Ovary (tissue), 3 donors: ENCODE data around the gene DNAJC12.

Source experiments
- CTCF ChIP-seq, 3 donors: fragments of 450-650 bp in 2 of 3; fragments of 200-600 bp in 1 of 3; IDR thresholded peaks; one replicate each; pipeline versions ENCODE4 v1.5.1 to v1.8.0; 2016 to 2022; ENCODE audit warnings: antibody characterized with exemption in 3 of 3, mild to moderate bottlenecking in 1 of 3
- EP300 ChIP-seq: sonication (generic); formaldehyde crosslinking; IDR thresholded peaks from one replicate; pipeline ENCODE4 v1.6.1; 2017; ENCODE audit warnings: antibody characterized with exemption
- POLR2A ChIP-seq: fragments of 450-650 bp; IDR thresholded peaks from one replicate; pipeline ENCODE4 v1.6.1; 2017; ENCODE audit warnings: antibody characterized with exemption, mild to moderate bottlenecking, moderate library complexity
- donor health status: DM: no; HTN: no; CAD: no.

GRCh38 chr10:67837541-67838314 lies at the start of gene DNAJC12:
- no peak for TF ChIP-seq CTCF (IDR thresholded peaks at IDR 0.05)
- peak; percentile 26 for TF ChIP-seq POLR2A
- TF ChIP-seq EP300 = no peak
